Smooth muscle cell of bladder (primary cell): ENCODE measurements around the gene MED29. TPM values are rescaled to one million over a fixed set of nuclear protein-coding genes. Genes with fewer than 3 reads are reported as not detected.

Experiments
- total RNA-seq: library from RNA; depleted of rRNA; stranded (reverse); fragments of >200 nt; gene quantifications from 2 replicates; pipeline ENCODE4 v1.2.3, GENCODE V29; 2014

Gene MED29
- 12.1 and 12.5 TPM in 2 replicates for total RNA-seq

GRCh38 chr19:39390751-39391437, at the start of gene MED29, which contains the start of gene PAF1:
Gene MED29 (plus strand): TSS chr19:39391378. CDS start chr19:39391423, 45 bp downstream.
Gene PAF1 (minus strand): TSS chr19:39391106. CDS start chr19:39390864, 242 bp downstream.

GRCh38 chr19:39341719-39342604, 49.2 kb upstream of the MED29 start, which contains the start of gene SAMD4B:
Gene SAMD4B (plus strand): TSS chr19:39342421. CDS start chr19:39356894, 14,473 bp downstream.

GRCh38 chr19:39406656-39407409, 15.7 kb downstream of the MED29 start, which contains the start of gene ZFP36:
Gene ZFP36 (plus strand): TSS chr19:39406847. CDS start chr19:39406905, 58 bp downstream.

GRCh38 chr19:39412100-39412866, 21.1 kb downstream of the MED29 start, which contains the start of gene PLEKHG2:
Gene PLEKHG2 (plus strand): TSS chr19:39412669. CDS start chr19:39414087, 1,418 bp downstream.

GRCh38 chr19:39435499-39436349, 44.5 kb downstream of the MED29 start, which contains the start of gene RPS16:
Gene RPS16 (minus strand): TSS chr19:39435949. CDS start chr19:39435895, 54 bp downstream.

GRCh38 chr19:39445196-39446111, 54.3 kb downstream of the MED29 start, which contains the start of gene SUPT5H:
Gene SUPT5H (plus strand): TSS chr19:39445582. CDS start chr19:39445891, 309 bp downstream.

Other genes with a start within 250 kb of the MED29 start
- gene NCCRP1, start 194.4 kb upstream of the MED29 start, total RNA-seq, result not detected in 2 replicates
- not detected in 2 replicates for gene SYCN, start 187.1 kb upstream of the MED29 start, total RNA-seq
- not detected in 2 replicates for gene IFNL3, start 146.4 kb upstream of the MED29 start, total RNA-seq
- gene IFNL4, start 142.5 kb upstream of the MED29 start, total RNA-seq, result not detected in 2 replicates
- not detected in 2 replicates for gene IFNL2, start 123.0 kb upstream of the MED29 start, total RNA-seq
- gene IFNL1, start 95.0 kb upstream of the MED29 start, total RNA-seq, result not detected in 2 replicates
- gene LRFN1, start 70.5 kb upstream of the MED29 start, total RNA-seq, result 0.14 and 0.18 TPM in 2 replicates
- gene GMFG, start 55.3 kb upstream of the MED29 start, total RNA-seq, result 1.1 and 1.3 TPM in 2 replicates
- 18.9 and 27.7 TPM in 2 replicates for gene SAMD4B, start 49.0 kb upstream of the MED29 start, total RNA-seq
- gene PAF1, start 272 bp upstream of the MED29 start, total RNA-seq, result 38.1 and 46.3 TPM in 2 replicates
- gene ZFP36, start 15.5 kb downstream of the MED29 start, total RNA-seq, result 1.3 TPM in 2 replicates
- gene PLEKHG2, start 21.3 kb downstream of the MED29 start, total RNA-seq, result 10.0 and 13.2 TPM in 2 replicates
- gene RPS16, start 44.6 kb downstream of the MED29 start, total RNA-seq, result 106 and 273 TPM in 2 replicates
- gene SUPT5H, start 54.2 kb downstream of the MED29 start, total RNA-seq, result 50.3 and 67.6 TPM in 2 replicates
- 47.6 and 78.6 TPM in 2 replicates for gene TIMM50, start 89.5 kb downstream of the MED29 start, total RNA-seq
- gene DLL3, start 107.6 kb downstream of the MED29 start, total RNA-seq, result under 0.01 and 0.09 TPM in 2 replicates
- not detected in 2 replicates for gene SELENOV, start 123.8 kb downstream of the MED29 start, total RNA-seq
- gene EID2B, start 141.5 kb downstream of the MED29 start, total RNA-seq, result 2.6 and 4.4 TPM in 2 replicates
- gene EID2, start 148.8 kb downstream of the MED29 start, total RNA-seq, result 10.7 and 12.9 TPM in 2 replicates
- gene LGALS13, start 211.1 kb downstream of the MED29 start, total RNA-seq, result not detected in 2 replicates